Cardiac muscle cell (in vitro differentiated cells and primary cell): ENCODE measurements around the gene MIAT. TPM values are rescaled to one million over a fixed set of nuclear protein-coding genes. Genes with fewer than 3 reads are reported as not detected.

ENCODE experiments used
- DNase-seq, 2 donors: peaks; one replicate each; pipeline versions ENCODE4 v3.0.0 to v3.0.0-alpha.2; 2010 to 2017; ENCODE audit warnings: low read depth in 1 of 2, low spot score in 1 of 2
- H3K27ac ChIP-seq: fragments of 200-600 bp; sonication (generic); 2 replicates; pipeline ENCODE4 v1.5.1; 2016
- H3K27me3 ChIP-seq: fragments of 200-600 bp; sonication (generic); 2 replicates; pipeline ENCODE4 v1.6.0; 2016; ENCODE audit warnings: control low read depth
- H3K36me3 ChIP-seq: fragments of 200-600 bp; sonication (generic); 2 replicates; pipeline ENCODE4 v1.5.1; 2016; ENCODE audit warnings: control low read depth
- H3K4me1 ChIP-seq: fragments of 200-600 bp; sonication (generic); 2 replicates; pipeline ENCODE4 v1.8.1; 2017; ENCODE audit warnings: low read depth, mild to moderate bottlenecking, mixed run types
- H3K4me3 ChIP-seq: fragments of 200-600 bp; sonication (generic); 2 replicates; pipeline ENCODE4 v1.5.1; 2016; ENCODE audit warnings: mild to moderate bottlenecking
- H3K9me3 ChIP-seq: fragments of 200-600 bp; sonication (generic); 2 replicates; pipeline ENCODE4 v1.5.1; 2017; ENCODE audit warnings: low read depth, mild to moderate bottlenecking, control low read depth
- CTCF ChIP-seq: IDR thresholded peaks from 2 replicates; pipeline ENCODE4 v1.5.1; 2012; ENCODE audit warnings: low read depth, mild to moderate bottlenecking, low read length
- polyA plus RNA-seq: library from polyadenylated mRNA; unstranded; fragments of >200 nt; fragmentation: Nextera tagmentation; extraction: Ambion mirVana; gene quantifications from 2 replicates; pipeline ENCODE4 v1.2.1, GENCODE V29; 2016
- total RNA-seq: library from RNA; depleted of rRNA; stranded (reverse); fragments of >200 nt; gene quantifications from 2 replicates; pipeline ENCODE4 v1.2.3, GENCODE V29; 2016

MIAT gene
- total and polyA plus RNA-seq, 2 experiments from 2014 or later, result 0.11 to 0.66 TPM

- Histone ChIP-seq H3K27me3 (no peaks in the 10 kb centered on the region), H3K4me1 (peaks cover 12% of the 10 kb centered on the region), H3K36me3 (no peaks in the 10 kb centered on the region), H3K27ac (no peak overlapping the region), H3K9me3 (no peaks in the 10 kb centered on the region), H3K4me3 (no peak overlapping the region)
- no peak for TF ChIP-seq CTCF
- DNase-seq, result peak in 1 of 2 donors; percentile 53
Measured at GRCh38 chr22:26709617-26710390, 52.4 kb downstream of the MIAT start.

DNA sequence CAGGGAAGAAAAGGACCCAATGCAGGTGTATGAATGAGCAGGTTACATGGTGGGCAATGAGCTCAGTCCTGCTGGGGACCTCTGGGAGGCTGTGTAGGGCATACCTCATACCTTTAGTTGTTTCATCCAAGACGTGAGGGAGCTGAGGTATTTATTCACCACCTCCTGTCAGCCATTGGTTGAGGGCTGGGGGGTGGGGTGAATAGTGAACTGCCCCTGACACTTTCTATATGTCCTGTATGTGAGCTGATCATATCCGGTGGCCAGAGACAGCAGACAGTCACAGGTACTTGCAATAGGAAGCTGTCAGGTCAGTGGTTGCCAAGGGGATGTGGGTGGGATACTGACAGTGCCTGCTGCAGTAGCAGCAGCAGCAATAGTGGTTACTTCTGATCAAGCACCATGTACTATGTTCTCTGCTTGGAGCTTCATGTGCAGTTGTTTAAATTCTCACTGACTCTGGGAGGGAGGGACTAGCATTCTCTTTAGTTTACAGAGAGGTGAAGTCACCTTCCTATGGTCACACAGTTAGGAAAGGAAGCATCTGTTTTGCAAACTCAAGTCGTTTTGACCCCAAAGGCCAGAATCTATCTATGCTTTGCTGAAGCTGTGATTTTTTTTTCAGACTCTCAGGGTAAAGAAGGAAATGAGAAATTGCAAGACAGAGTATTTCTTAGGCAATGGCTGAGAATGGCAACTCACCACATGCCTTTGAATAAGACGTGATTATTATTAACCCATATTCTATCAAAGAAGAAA is 54.0 kb downstream of the MIAT start:
- H3K36me3 ChIP-seq, result no peaks in the 10 kb centered on the region
- peaks cover 13% of the 10 kb centered on the region for H3K4me1 ChIP-seq
- no peaks in the 10 kb centered on the region for H3K27me3 ChIP-seq
- H3K27ac ChIP-seq, result no peak overlapping the region
- H3K9me3 ChIP-seq, result no peaks in the 10 kb centered on the region
- DNase-seq, result peak in 1 of 2 donors; percentile 38
- TF ChIP-seq CTCF, result no peak
- no peak overlapping the region for H3K4me3 ChIP-seq

DNA sequence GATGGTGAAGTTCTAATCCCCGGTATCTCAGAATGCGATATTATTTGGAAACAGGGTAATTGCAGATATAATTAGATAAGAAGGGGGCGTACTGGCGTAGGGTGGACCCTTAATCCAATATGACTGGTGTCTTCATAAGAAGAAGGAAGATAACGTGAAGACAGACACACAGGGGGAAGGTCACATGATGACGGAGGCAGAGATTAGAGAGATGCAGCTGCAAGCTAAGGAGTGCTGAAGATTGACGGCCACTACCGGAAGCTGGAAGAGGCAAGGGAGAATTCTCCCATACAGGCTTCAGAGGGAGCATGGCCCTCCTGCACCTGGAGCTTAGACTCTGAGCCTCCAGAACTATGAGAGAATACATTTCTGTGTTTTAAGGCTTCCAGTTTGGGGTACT is 54.8 kb downstream of the MIAT start:
- H3K4me3 ChIP-seq, result no peak overlapping the region
- H3K27me3 ChIP-seq, result no peaks in the 10 kb centered on the region
- TF ChIP-seq CTCF, result no peak
- no peaks in the 10 kb centered on the region for H3K9me3 ChIP-seq
- H3K27ac ChIP-seq, result no peak overlapping the region
- peaks cover 13% of the 10 kb centered on the region for H3K4me1 ChIP-seq
- DNase-seq, result no peak
- H3K36me3 ChIP-seq, result no peaks in the 10 kb centered on the region

DNA sequence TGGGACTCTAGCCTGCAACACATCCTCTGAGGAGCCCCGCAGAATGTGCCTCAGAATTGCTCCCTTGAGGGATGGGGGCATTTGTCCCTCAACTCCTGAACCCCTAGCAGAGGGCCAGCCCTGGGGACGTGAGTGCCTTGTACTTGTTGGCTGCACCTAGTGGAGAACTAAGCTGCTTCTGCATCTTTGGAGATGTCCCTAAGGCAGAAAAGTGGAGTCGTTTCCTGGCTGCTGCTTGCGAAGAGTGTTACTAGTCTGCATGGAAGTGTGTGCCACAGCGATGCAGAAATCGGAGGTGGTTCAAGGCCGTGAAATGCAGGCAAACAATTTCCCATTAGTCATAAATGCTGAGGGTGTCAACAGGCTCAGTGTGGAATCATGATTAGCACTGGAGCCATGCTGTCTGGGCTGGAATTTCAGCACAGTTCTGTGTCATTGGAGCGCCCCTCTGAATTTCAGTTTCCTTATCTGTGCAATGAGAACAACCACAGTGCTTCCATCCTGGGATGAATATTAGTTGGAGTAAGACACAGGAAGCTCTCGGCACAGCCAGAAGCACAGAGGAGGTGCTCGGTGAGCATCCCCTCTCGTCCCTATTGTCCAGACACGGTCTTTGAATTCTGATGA is 56.5 kb downstream of the MIAT start:
- TF ChIP-seq CTCF, result no peak
- Histone ChIP-seq H3K27me3 (no peaks in the 10 kb centered on the region), H3K36me3 (no peaks in the 10 kb centered on the region), H3K4me1 (peaks cover 13% of the 10 kb centered on the region), H3K9me3 (no peaks in the 10 kb centered on the region), H3K4me3 (no peak overlapping the region), H3K27ac (peak overlapping the region; percentile 59)
- DNase-seq, result peak; percentile 45 to 92

GRCh38 chr22:26714971-26715370 is 57.6 kb downstream of the MIAT start:
- no peak overlapping the region for H3K4me3 ChIP-seq
- peak in 1 of 2 donors; percentile 21 for DNase-seq

More at GRCh38 chr22:26714971-26715370, 57.6 kb downstream of the MIAT start:
- Histone ChIP-seq H3K4me1 (peaks cover 13% of the 10 kb centered on the region), H3K9me3 (no peaks in the 10 kb centered on the region), H3K27me3 (no peaks in the 10 kb centered on the region), H3K36me3 (no peaks in the 10 kb centered on the region), H3K27ac (peak overlapping the region; percentile 59)
- no peak for TF ChIP-seq CTCF
